Keratinocyte (primary cell): Measurements from ENCODE around the gene ZGRF1. TPM values are rescaled to one million over a fixed set of nuclear protein-coding genes. Genes with fewer than 3 reads are reported as not detected.
"Not testable (repeated sequence)": the region's sequence is repeated elsewhere in the genome, so short reads cannot be mapped to it uniquely, and the experiment has no call there.

Source experiments
- DNase-seq: peaks from one replicate; pipeline ENCODE4 v3.0.0-alpha.2; 2011; ENCODE audit warnings: low read depth, missing footprints, low spot score
- FAIRE-seq: peaks from 2 replicates; lab custom pipeline; 2011; peaks lifted over from hg19 to GRCh38; lab: Jason Lieb, UNC
- H2AFZ ChIP-seq: 2 replicates; pipeline ENCODE4 v1.6.0; 2012; ENCODE audit warnings: low read length, control low read depth, inconsistent platforms; ENCODE audit not compliant: control insufficient read depth
- H3K27ac ChIP-seq: 2 replicates; pipeline ENCODE4 v1.5.1; 2011; ENCODE audit warnings: low read length; ENCODE audit not compliant: control insufficient read depth, insufficient read depth
- H3K27me3 ChIP-seq: 3 replicates; pipeline ENCODE4 v1.6.0; 2011; ENCODE audit warnings: low read length; ENCODE audit not compliant: control insufficient read depth, insufficient read depth; ENCODE audit errors: extremely low read depth
- H3K36me3 ChIP-seq, 2 experiments: 2 replicates in 1 of 2; 3 replicates in 1 of 2; pipeline ENCODE4 v1.5.1; 2011; ENCODE audit warnings: low read length in 2 of 2, mild to moderate bottlenecking in 1 of 2; ENCODE audit not compliant: control insufficient read depth in 2 of 2, insufficient read depth in 2 of 2; ENCODE audit errors: extremely low read depth in 1 of 2
- H3K4me1 ChIP-seq: 3 replicates; pipeline ENCODE4 v1.5.1; 2011; ENCODE audit warnings: low read length; ENCODE audit not compliant: control insufficient read depth, insufficient read depth; ENCODE audit errors: extremely low read depth
- H3K4me2 ChIP-seq: 3 replicates; pipeline ENCODE4 v1.6.0; 2011; ENCODE audit warnings: low read depth, low read length; ENCODE audit not compliant: control insufficient read depth, insufficient read depth; ENCODE audit errors: extremely low read depth
- H3K4me3 ChIP-seq, 3 experiments: fragments of 200-600 bp in 1 of 3; sonication (generic) in 1 of 3; 2 replicates in 2 of 3; 3 replicates in 1 of 3; pipeline ENCODE4 v1.5.1; 2011 to 2016; ENCODE audit warnings: low read length in 3 of 3, mild to moderate bottlenecking in 3 of 3, control low read depth in 2 of 3, inconsistent platforms in 1 of 3, low read depth in 1 of 3, mixed read lengths in 1 of 3, mixed run types in 1 of 3, moderate library complexity in 1 of 3; ENCODE audit not compliant: control insufficient read depth in 2 of 3, insufficient read depth in 2 of 3; ENCODE audit errors: extremely low read depth in 1 of 3
- H3K79me2 ChIP-seq: 2 replicates; pipeline ENCODE4 v1.6.0; 2012; ENCODE audit warnings: low read length; ENCODE audit not compliant: control insufficient read depth, insufficient read depth
- H3K9ac ChIP-seq: 3 replicates; pipeline ENCODE4 v1.6.0; 2011; ENCODE audit warnings: low read length; ENCODE audit not compliant: control insufficient read depth, insufficient read depth; ENCODE audit errors: extremely low read depth
- H3K9me1 ChIP-seq: 3 replicates; pipeline ENCODE4 v1.6.0; 2011; ENCODE audit warnings: low read length; ENCODE audit not compliant: control insufficient read depth, insufficient read depth; ENCODE audit errors: extremely low read depth
- H3K9me3 ChIP-seq: 2 replicates; pipeline ENCODE4 v1.5.1; 2012; ENCODE audit warnings: low read depth, low read length; ENCODE audit not compliant: control insufficient read depth
- H4K20me1 ChIP-seq: 3 replicates; pipeline ENCODE4 v1.6.0; 2011; ENCODE audit warnings: low read length; ENCODE audit not compliant: control insufficient read depth, insufficient read depth; ENCODE audit errors: extremely low read depth
- EZH2 ChIP-seq: IDR thresholded peaks from one replicate; pipeline ENCODE4 v1.6.1; 2012; ENCODE audit warnings: inconsistent platforms, mild to moderate bottlenecking, low read length, moderate library complexity
- dilution Hi-C: fragments of 300-500 bp; cut with MboI; formaldehyde crosslinking; loops from one replicate; pipeline ENCODE4 v1.7.0; 2020; ENCODE audit warnings: low sequenced_read_pairs; ENCODE audit not compliant: extremely low pct_ligation_motif_present
- polyA plus RNA-seq, 5 experiments: library from polyadenylated mRNA; depleted of rRNA in 3 of 5; stranded (reverse) in 3 of 5; stranded (forward) in 1 of 5; unstranded in 1 of 5; fragments of >200 nt; gene quantifications; 1 replicate in 1 of 5; 2 replicates in 3 of 5; 3 replicates in 1 of 5; pipeline versions ENCODE4 v1.2.1 to v1.2.3, GENCODE V29; 2011 to 2012; ENCODE audit warnings: missing spikeins in 2 of 5, low read depth in 1 of 5, low replicate concordance in 1 of 5
- TF ChIP-seq, protein P1 (sequence below), 3 experiments: IDR thresholded peaks in 1 of 3; conservative IDR thresholded peaks in 1 of 3; optimal IDR thresholded peaks in 1 of 3; 2 replicates in 2 of 3; 3 replicates in 1 of 3; pipeline versions ENCODE3 to v1.5.1; 2011; ENCODE audit warnings: low read length in 3 of 3, mild to moderate bottlenecking in 3 of 3, moderate library complexity in 2 of 3, control low read depth in 1 of 3, inconsistent platforms in 1 of 3; ENCODE audit not compliant: insufficient read depth in 2 of 3; ENCODE audit errors: extremely low read depth in 1 of 3

ZGRF1 gene
- polyA plus RNA-seq, 1 donor (not counting 4 experiments of a cell fraction or from before 2014, with no cell fraction given) = 3.6 TPM

DNA sequence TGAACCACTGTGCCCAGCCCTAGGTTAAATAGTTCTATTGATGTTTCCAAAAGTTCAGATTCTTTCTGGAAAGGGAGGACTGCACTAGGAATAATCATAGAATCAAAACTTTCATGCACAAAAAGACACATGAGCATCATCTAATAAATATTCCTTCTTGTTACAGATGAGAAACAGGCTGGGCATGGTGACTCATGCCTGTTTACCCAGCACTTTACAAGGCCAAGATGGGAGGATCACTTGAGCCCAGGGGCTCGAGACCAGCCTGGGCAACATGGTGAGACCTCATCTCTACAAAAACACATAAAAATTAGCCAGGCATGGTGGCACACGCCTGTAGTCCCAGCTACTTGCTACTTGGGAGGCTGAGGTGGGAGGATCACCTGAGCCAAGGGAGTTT lies 27.9 kb upstream of the ZGRF1 start:
- H3K27me3 ChIP-seq = no peaks in the 10 kb centered on the region
- no peak overlapping the region for H2AFZ ChIP-seq
- H3K36me3 ChIP-seq = no peaks in the 10 kb centered on the region
- no peaks in the 10 kb centered on the region for H3K9me1 ChIP-seq
- FAIRE-seq (no peak), DNase-seq (no peak)
- no peak for TF ChIP-seq EZH2
- TF ChIP-seq, protein P1, sequence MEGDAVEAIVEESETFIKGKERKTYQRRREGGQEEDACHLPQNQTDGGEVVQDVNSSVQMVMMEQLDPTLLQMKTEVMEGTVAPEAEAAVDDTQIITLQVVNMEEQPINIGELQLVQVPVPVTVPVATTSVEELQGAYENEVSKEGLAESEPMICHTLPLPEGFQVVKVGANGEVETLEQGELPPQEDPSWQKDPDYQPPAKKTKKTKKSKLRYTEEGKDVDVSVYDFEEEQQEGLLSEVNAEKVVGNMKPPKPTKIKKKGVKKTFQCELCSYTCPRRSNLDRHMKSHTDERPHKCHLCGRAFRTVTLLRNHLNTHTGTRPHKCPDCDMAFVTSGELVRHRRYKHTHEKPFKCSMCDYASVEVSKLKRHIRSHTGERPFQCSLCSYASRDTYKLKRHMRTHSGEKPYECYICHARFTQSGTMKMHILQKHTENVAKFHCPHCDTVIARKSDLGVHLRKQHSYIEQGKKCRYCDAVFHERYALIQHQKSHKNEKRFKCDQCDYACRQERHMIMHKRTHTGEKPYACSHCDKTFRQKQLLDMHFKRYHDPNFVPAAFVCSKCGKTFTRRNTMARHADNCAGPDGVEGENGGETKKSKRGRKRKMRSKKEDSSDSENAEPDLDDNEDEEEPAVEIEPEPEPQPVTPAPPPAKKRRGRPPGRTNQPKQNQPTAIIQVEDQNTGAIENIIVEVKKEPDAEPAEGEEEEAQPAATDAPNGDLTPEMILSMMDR (optimal IDR thresholded peaks at IDR 0.05 in 1 of 3, IDR thresholded peaks at IDR 0.05 in 1 of 3, conservative IDR thresholded peaks at IDR 0.05 in 1 of 3; ENCODE audit: extremely low read depth in 1 of 3, insufficient read depth in 2 of 3, low read length in 3 of 3) = no peak
- H3K4me2 ChIP-seq = no peak overlapping the region
- H3K9ac ChIP-seq = no peak overlapping the region
- H3K4me1 ChIP-seq = no peaks in the 10 kb centered on the region
- no peak overlapping the region for H3K4me3 ChIP-seq
- H4K20me1 ChIP-seq = no peaks in the 10 kb centered on the region
- H3K9me3 ChIP-seq = no peaks in the 10 kb centered on the region
- no peak overlapping the region for H3K27ac ChIP-seq
- H3K79me2 ChIP-seq = no peaks in the 10 kb centered on the region
- dilution Hi-C loops = no loop called here

DNA sequence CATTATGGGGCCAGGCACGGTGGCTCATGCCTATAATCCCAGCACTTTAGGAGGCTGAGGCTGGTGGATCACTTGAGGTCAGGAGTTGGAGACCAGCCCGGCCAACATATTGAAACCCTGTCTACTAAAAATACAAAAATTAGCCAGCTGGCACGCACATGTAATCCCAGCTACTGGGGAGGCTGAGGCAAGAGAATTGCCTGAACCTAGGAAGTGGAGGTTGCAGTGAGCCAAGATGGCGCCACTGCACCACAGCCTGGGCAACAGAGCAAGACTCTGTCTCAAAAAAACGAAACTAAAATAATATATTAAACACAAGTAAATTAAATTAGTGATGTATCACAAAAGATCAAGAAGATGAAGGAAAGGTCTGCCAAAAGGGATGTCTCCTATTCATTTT lies 19.4 kb upstream of the ZGRF1 start:
- H3K27me3 ChIP-seq, DNase-seq, H3K4me1 ChIP-seq, H3K9ac ChIP-seq, dilution Hi-C loops, H3K9me1 ChIP-seq, H2AFZ ChIP-seq, H3K36me3 ChIP-seq, H3K9me3 ChIP-seq, H3K79me2 ChIP-seq, H3K4me2 ChIP-seq, H4K20me1 ChIP-seq, H3K4me3 ChIP-seq, H3K27ac ChIP-seq, FAIRE-seq: not testable (repeated sequence)

DNA sequence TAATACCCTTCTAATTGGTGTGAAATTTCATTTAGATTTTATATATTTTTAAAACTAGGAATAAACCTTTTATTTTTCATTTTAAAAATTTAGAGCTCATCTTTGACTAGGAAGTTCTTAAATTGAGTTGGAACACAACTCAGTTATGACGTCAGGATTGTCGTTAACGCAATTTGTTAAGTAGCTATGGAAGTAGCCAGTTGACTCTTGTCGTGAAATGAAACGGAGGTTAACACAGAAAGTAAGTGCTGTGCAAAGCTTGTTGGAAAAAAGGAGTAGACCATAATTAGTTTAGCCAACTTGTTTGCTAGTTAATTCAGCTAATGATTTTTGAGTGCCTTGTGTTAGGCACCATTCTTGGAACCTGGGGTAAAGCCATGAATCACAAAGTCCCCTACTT lies 18.6 kb upstream of the ZGRF1 start:
- no peaks in the 10 kb centered on the region for H4K20me1 ChIP-seq
- H3K9me3 ChIP-seq = no peaks in the 10 kb centered on the region
- dilution Hi-C loops = no loop called here
- H3K27me3 ChIP-seq = no peaks in the 10 kb centered on the region
- no peak overlapping the region for H3K9ac ChIP-seq
- H3K4me2 ChIP-seq = no peak overlapping the region
- no peak overlapping the region for H3K27ac ChIP-seq
- no peak for FAIRE-seq
- H3K79me2 ChIP-seq = no peaks in the 10 kb centered on the region
- TF ChIP-seq, protein P1 (optimal IDR thresholded peaks at IDR 0.05 in 1 of 3, IDR thresholded peaks at IDR 0.05 in 1 of 3, conservative IDR thresholded peaks at IDR 0.05 in 1 of 3; ENCODE audit: extremely low read depth in 1 of 3, insufficient read depth in 2 of 3, low read length in 3 of 3) = no peak
- TF ChIP-seq EZH2 = no peak
- no peak overlapping the region for H3K4me3 ChIP-seq
- no peak overlapping the region for H2AFZ ChIP-seq
- no peaks in the 10 kb centered on the region for H3K4me1 ChIP-seq
- no peaks in the 10 kb centered on the region for H3K9me1 ChIP-seq
- H3K36me3 ChIP-seq = peaks cover 0 to 9% of the 10 kb centered on the region in 2 experiments
- DNase-seq = no peak
